Breast epithelium (tissue), 4 donors: ENCODE measurements around the gene SLC17A8. TPM values are rescaled to one million over a fixed set of nuclear protein-coding genes. Genes with fewer than 3 reads are reported as not detected.

Experiments used
- DNase-seq, 2 donors: peaks; one replicate each; pipeline ENCODE4 v3.0.0-alpha.2; 2019; ENCODE audit warnings: low spot score in 2 of 2
- H3K27ac ChIP-seq, 2 donors: fragments of 200-600 bp; sonication (generic) in 1 of 2; one replicate each; pipeline ENCODE4 v1.5.1; 2016 to 2019; ENCODE audit warnings: mild to moderate bottlenecking in 1 of 2
- H3K27me3 ChIP-seq, 2 donors: fragments of 200-600 bp; sonication (generic) in 1 of 2; one replicate each; pipeline versions ENCODE4 v1.5.1 to v1.6.0; 2017 to 2019; ENCODE audit warnings: control low read depth in 1 of 2, mild to moderate bottlenecking in 1 of 2
- H3K36me3 ChIP-seq: fragments of 200-600 bp; one replicate; pipeline ENCODE4 v1.5.1; 2019
- H3K4me1 ChIP-seq, 2 donors: fragments of 200-600 bp; sonication (generic); one replicate each; pipeline ENCODE4 v1.5.1; 2016 to 2019; ENCODE audit warnings: control low read depth in 1 of 2
- H3K4me3 ChIP-seq, 3 donors: fragments of 200-600 bp; sonication (generic); 1 replicate in 2 of 3; 2 replicates in 1 of 3; pipeline ENCODE4 v1.5.1; 2016 to 2019; ENCODE audit warnings: mild to moderate bottlenecking in 3 of 3, moderate library complexity in 2 of 3
- H3K9me3 ChIP-seq, 2 donors: fragments of 200-600 bp; sonication (generic) in 1 of 2; one replicate each; pipeline ENCODE4 v1.5.1; 2016 to 2019; ENCODE audit warnings: control low read depth in 1 of 2
- POLR2A ChIP-seq: fragments of 450-650 bp; IDR thresholded peaks from one replicate; pipeline ENCODE4 v1.6.1; 2016; ENCODE audit warnings: antibody characterized with exemption, mild to moderate bottlenecking, moderate library complexity
- POLR2AphosphoS5 ChIP-seq, 3 donors: sonication (generic); formaldehyde crosslinking; IDR thresholded peaks; one replicate each; pipeline ENCODE4 v1.6.1; 2017; ENCODE audit warnings: antibody characterized with exemption in 3 of 3
- intact Hi-C: fragments of 100-400 bp; cut with DNase I; formaldehyde crosslinking; loops from one replicate; pipeline ENCODE4 v1.15.1; 2023; ENCODE audit warnings: low total_unique reads
- total RNA-seq, 3 donors: library from RNA; depleted of rRNA; stranded (reverse); fragments of >200 nt; gene quantifications; one replicate each; pipeline ENCODE4 v1.1.0, GENCODE V29; 2016
- TF ChIP-seq, protein P1 (sequence below), 3 donors: fragments of 450-650 bp; IDR thresholded peaks; one replicate each; pipeline ENCODE4 v1.5.1; 2016 to 2017; ENCODE audit warnings: antibody characterized with exemption in 3 of 3, mild to moderate bottlenecking in 3 of 3, moderate library complexity in 3 of 3

Gene SLC17A8
- total RNA-seq, 3 donors from 2014 or later, result not detected

DNA sequence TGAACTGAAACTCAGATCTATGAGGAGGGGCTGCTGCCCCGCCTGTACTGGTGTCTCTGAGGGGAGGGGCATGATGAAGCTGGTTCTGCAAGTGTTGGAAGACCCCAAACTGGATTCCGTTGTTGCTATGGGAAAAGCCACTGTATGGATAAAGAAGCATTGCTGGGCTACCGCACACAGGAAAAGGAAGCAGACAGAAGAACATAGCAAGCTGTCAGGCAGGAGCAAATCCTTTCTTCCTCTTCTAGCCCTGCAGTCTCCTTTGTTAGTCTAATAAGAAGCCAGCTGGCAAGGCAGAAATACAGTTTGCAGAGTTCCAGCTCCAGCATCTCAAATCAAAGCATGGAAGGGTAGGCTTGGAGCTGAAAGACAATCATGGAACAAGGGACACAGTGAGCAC, 90.5 kb downstream of the SLC17A8 start:
- no peak for DNase-seq
- no peaks in the 10 kb centered on the region for H3K4me1 ChIP-seq
- H3K36me3 ChIP-seq, result no peaks in the 10 kb centered on the region
- H3K27me3 ChIP-seq, result no peaks in the 10 kb centered on the region
- TF ChIP-seq, protein P1, sequence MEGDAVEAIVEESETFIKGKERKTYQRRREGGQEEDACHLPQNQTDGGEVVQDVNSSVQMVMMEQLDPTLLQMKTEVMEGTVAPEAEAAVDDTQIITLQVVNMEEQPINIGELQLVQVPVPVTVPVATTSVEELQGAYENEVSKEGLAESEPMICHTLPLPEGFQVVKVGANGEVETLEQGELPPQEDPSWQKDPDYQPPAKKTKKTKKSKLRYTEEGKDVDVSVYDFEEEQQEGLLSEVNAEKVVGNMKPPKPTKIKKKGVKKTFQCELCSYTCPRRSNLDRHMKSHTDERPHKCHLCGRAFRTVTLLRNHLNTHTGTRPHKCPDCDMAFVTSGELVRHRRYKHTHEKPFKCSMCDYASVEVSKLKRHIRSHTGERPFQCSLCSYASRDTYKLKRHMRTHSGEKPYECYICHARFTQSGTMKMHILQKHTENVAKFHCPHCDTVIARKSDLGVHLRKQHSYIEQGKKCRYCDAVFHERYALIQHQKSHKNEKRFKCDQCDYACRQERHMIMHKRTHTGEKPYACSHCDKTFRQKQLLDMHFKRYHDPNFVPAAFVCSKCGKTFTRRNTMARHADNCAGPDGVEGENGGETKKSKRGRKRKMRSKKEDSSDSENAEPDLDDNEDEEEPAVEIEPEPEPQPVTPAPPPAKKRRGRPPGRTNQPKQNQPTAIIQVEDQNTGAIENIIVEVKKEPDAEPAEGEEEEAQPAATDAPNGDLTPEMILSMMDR (IDR thresholded peaks at IDR 0.05), result no peak
- TF ChIP-seq POLR2AphosphoS5 (IDR thresholded peaks at IDR 0.05) (no peak), POLR2A (no peak)
- intact Hi-C loops, result no loop called here
- no peak overlapping the region for H3K4me3 ChIP-seq
- H3K9me3 ChIP-seq, result no peaks in the 10 kb centered on the region
- H3K27ac ChIP-seq, result no peak overlapping the region

DNA sequence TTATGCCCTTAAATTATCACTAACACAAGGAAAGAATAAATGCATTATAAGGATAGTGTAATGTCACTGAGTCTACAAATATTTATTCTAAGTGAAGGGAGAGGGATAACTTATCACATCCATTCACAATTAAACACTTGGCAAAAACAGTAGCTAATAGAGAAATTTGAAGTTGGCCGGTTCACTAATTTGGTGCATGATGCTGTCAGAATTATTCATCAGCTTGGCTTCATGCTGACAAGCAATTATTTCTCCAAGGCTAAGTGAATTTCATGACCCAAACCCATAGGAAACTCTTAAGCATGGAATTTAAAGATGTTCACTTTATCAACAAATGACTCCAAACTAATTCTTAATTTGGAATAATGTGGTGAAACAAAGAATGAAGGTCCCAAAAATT, 91.8 kb downstream of the SLC17A8 start:
- Histone ChIP-seq H3K27me3 (no peaks in the 10 kb centered on the region), H3K36me3 (no peaks in the 10 kb centered on the region), H3K27ac (no peak overlapping the region), H3K9me3 (no peaks in the 10 kb centered on the region), H3K4me1 (no peaks in the 10 kb centered on the region), H3K4me3 (no peak overlapping the region)
- TF ChIP-seq POLR2AphosphoS5 (IDR thresholded peaks at IDR 0.05), result no peak
- TF ChIP-seq, protein P1 (IDR thresholded peaks at IDR 0.05), result no peak
- TF ChIP-seq POLR2A, result no peak
- intact Hi-C loops, result no loop called here
- DNase-seq, result no peak

DNA sequence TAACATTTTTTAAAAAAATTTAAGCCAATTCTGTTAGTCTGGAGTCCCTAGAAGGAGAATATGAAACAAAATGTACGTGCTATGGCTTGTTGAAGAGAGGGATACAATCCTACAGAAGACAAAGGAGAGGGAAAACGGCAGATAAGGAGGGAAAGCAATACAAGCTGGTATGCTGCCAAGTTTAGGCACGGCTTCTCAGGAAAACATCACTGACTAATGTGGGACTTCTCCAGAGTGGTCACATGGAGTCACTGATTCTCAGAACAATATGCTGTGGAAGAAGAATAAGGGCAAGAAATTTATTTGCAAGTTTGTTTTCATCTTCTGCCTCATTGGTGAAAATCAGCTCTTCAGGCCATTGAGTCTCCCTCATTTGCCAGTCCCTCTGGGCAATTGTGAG, 93.9 kb downstream of the SLC17A8 start:
- Histone ChIP-seq H3K4me1 (no peaks in the 10 kb centered on the region), H3K9me3 (no peaks in the 10 kb centered on the region), H3K36me3 (no peaks in the 10 kb centered on the region), H3K4me3 (no peak overlapping the region), H3K27ac (no peak overlapping the region), H3K27me3 (no peaks in the 10 kb centered on the region)
- intact Hi-C loops, result no loop called here
- DNase-seq, result no peak
- TF ChIP-seq POLR2A (no peak), POLR2AphosphoS5 (IDR thresholded peaks at IDR 0.05) (no peak)
- TF ChIP-seq, protein P1 (IDR thresholded peaks at IDR 0.05), result no peak

DNA sequence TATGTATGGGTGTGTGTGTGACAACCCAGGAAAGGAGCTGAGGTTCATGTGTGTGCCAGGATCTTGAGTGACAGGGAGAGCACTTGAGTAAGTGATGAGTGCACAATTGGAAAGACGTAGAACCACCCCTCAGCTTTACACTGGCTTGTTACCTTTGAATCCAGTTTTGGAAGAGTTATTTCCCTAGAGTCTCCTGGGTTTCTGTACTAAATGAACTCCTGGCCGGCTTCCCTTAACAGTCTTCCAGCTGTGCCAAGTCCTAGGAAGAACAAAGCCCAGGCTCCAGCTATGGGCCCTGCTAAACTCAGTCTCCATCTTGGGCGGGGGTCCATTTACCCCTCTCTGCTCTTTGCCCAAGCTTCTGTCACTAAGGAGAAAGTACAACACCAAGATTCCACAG, 97.1 kb downstream of the SLC17A8 start:
- Histone ChIP-seq H3K4me3 (no peak overlapping the region), H3K27ac (no peak overlapping the region), H3K27me3 (no peaks in the 10 kb centered on the region), H3K9me3 (no peaks in the 10 kb centered on the region), H3K36me3 (no peaks in the 10 kb centered on the region), H3K4me1 (no peaks in the 10 kb centered on the region)
- DNase-seq, result no peak
- intact Hi-C loops, result no loop called here
- no peak for TF ChIP-seq POLR2AphosphoS5 (IDR thresholded peaks at IDR 0.05)
- no peak for TF ChIP-seq POLR2A
- TF ChIP-seq, protein P1 (IDR thresholded peaks at IDR 0.05), result no peak

DNA sequence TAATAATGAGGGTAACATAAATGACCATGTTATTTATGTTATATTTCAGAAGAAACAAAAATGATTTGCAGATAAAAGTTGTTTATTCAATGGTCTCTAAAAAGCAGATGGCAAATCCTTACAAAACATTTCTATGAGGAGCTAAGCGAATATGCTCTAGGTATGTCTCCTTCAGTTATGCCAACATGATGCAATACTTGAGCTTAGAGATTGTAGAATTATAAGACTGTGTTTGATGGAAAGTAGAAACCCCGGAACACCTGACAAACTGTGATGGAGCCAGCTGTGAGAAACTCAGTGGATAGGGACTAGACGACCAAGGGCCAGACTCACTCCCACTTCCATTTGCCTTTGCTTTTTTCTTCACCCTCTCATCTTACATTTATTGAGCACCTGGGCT, 99.0 kb downstream of the SLC17A8 start:
- TF ChIP-seq POLR2A (no peak), POLR2AphosphoS5 (IDR thresholded peaks at IDR 0.05) (no peak)
- TF ChIP-seq, protein P1 (IDR thresholded peaks at IDR 0.05), result no peak
- intact Hi-C loops, result no loop called here

More for the DNA sequence above, 99.0 kb downstream of the SLC17A8 start:
- DNase-seq, result no peak
- Histone ChIP-seq H3K36me3 (no peaks in the 10 kb centered on the region), H3K9me3 (no peaks in the 10 kb centered on the region), H3K4me1 (no peaks in the 10 kb centered on the region), H3K27ac (no peak overlapping the region), H3K27me3 (no peaks in the 10 kb centered on the region), H3K4me3 (no peak overlapping the region)
